HG02798 (cell line): ENCODE results near the gene PDPK1.
"Not testable (repeated sequence)": the region's sequence is repeated elsewhere in the genome, so short reads cannot be mapped to it uniquely, and the experiment has no call there.

Experiments used
- ATAC-seq: cut with Tn5 transposase; IDR thresholded peaks from one replicate; pipeline ENCODE4 v1.9.1; 2021; ENCODE audit warnings: mild to moderate bottlenecking; ENCODE audit not compliant: unreplicated experiment, poor library complexity

The PDPK1 gene

GRCh38 chr16:2520784-2521531, 16.9 kb upstream of the PDPK1 start:
- ATAC-seq, result peak; percentile 5

- ATAC-seq, result no peak
Measured at GRCh38 chr16:2523801-2524231, 14.0 kb upstream of the PDPK1 start.

- ATAC-seq, result no peak
Measured at GRCh38 chr16:2524339-2524938, 13.4 kb upstream of the PDPK1 start.

DNA sequence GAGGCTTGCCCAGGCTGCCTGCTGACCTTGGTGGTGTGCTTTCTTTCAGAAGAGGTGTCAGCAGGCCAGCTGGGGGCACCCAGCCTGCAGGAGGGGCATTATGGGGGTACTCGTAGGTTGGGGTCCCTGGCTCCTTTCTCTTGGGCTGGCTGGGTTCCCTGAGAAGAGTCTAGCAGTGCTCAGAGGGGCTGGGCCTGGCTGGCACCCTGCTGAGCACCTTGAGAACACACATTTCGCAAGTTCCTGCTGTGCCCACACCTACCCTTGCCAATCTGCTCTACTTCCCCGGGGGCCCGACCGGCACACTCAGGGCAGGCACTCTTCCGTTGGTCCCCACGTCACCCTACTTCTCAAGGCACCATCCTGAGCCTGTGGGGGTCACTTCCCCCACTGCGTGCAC, 11.7 kb upstream of the PDPK1 start:
- no peak for ATAC-seq

GRCh38 chr16:2527071-2527783, 10.6 kb upstream of the PDPK1 start:
- no peak for ATAC-seq

GRCh38 chr16:2527784-2528100, 10.1 kb upstream of the PDPK1 start:
- ATAC-seq, result no peak

GRCh38 chr16:2528161-2529060, 9.4 kb upstream of the PDPK1 start:
- ATAC-seq, result no peak

DNA sequence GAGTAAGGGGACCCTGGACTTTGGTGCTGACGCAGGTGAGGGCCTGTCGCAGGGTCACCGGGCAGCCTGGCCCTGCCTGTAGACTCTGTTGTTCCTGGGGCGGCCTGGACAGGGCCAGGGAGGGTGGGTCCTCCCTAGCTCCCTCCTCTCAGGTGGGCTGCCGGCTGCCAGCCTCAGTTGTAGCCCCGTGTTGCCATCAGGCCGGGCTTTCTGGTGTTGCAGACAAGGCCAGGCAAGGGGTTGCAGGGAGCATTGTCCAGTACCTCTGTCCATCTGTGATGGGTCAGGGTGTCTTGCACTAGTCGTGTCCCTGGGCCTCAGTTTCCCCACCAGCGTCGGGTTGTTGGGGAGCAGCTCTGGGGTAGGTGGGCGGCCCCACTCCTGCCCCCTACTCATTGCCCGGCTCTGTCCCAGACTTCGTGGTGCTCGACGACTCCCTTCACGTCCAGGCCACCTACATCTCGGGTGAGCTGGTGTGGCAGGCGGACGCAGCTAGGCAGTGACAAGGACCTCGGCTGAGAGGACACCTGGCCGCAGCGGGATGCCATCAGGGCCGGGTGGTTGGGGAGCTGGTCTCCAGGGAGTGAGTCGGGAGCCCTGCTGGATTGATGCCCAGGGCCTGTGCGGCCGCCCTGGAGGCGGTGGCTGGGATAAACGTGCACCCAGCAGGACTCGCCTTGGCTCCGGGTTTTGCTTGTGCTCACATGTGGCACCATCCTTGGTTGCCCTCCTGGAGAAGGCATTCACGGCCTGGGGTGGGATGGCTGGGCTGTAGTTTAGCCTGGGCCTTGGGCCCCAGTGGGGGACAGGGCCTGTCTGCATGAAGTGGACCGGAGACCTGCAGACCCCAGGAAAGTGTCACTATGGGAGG, 8.5 kb upstream of the PDPK1 start:
- no peak for ATAC-seq

GRCh38 chr16:2529961-2530628, 7.7 kb upstream of the PDPK1 start:
- no peak for ATAC-seq

- ATAC-seq, result no peak
Measured at GRCh38 chr16:2530629-2531318, 7.0 kb upstream of the PDPK1 start.

- ATAC-seq, result no peak
Measured at GRCh38 chr16:2531371-2531695, 6.5 kb upstream of the PDPK1 start, which contains the start of gene CEMP1. Gene CEMP1 (minus strand): TSS chr16:2531408. CDS start chr16:2531073, 335 bp downstream.

DNA sequence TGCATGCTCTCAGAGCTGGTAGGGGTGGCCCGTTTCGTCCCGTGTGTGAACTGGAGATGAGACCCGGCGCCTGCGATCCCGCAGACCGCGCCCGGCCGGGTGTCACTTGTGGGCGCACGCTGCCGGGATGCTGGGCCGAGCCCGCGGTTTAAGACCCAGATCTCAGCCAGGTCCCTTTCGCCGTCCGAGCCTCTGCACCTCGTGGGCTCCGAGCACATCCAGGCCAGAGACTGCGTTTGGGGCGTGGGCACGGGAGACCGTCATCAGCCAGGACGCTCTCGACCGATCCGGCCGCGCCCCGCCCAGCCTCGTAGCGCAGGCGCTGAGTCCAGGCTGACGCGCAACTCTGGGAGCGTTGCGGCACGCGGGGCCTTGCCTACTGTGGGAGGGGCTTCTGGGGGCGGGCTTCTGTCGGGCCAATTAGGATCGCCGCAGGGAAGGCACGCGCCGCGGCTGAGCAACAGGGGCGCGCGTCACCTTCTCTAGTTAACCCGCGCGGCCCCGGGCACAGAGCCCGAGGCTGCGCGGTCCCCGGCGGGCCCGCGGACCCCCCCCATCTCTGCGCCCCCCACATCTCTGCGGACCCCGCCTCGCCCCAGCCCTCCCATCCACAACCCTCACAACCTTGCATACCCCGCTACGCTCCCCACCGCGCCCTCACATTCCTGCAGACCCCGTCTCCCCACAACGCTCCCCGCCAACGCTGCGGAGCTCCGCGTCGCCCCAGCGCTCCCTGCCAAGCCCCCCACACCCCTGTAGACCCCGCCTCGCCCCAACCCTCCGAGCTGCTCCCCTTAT, 5.9 kb upstream of the PDPK1 start:
- peak; percentile 93 for ATAC-seq

DNA sequence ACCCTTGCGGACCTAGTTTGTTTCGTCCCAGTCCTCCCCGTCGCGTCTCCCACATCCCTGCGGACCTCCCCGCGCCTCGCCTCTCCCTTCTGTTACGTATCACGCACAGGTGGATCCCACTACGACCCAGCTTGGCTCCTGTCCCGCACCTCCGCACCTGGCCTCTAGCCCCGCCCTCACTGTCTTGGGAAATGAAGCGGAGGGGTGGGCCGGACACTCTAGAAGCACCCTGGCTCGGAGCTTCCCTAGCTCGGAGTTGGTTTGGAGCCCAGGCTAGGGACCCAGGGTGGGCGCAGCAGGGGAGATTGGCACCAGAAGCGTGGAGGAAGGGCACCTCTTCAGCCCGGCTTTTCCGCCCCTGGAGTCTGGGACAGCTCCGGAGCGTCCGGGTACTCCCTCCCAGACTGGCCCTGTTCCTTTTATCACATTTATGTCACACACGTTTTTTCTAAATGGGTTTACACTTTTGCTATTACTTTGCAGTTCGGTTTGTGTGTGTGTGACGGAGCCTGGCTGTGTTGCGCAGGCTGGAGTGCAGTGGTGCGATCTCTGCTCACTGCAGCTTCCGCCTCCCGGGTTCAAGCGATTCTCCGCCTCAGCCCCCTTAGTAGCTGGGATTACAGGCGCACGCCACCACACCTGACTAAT, 5.2 kb upstream of the PDPK1 start:
- no peak for ATAC-seq

- not testable (repeated sequence) for ATAC-seq
Measured at GRCh38 chr16:2533142-2533755, 4.6 kb upstream of the PDPK1 start.

GRCh38 chr16:2533912-2534311, 3.9 kb upstream of the PDPK1 start:
- no peak for ATAC-seq

DNA sequence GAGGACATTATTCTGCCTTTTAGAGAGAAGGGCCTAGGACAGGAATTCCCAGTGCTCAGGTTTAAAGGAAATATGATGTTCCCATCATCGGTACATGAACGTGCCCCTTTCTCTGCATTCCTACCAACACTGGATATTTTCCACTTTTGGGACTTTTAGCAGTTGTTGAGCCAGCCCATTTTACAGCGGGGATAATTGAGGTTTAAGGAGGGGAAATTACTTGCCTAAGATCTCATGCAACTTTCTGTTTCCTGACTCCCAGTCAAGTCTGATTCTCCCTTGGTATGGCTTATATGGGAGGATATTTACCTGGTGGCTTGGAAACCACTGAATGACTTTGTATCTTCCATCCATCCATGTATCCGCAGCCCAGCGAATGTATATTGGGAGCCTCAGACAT, 3.5 kb upstream of the PDPK1 start:
- not testable (repeated sequence) for ATAC-seq

- no peak for ATAC-seq
Measured at GRCh38 chr16:2535625-2536013, 2.2 kb upstream of the PDPK1 start.
